Activated naive CD8-positive, alpha-beta T cell treated with anti-CD3 and anti-CD28 coated beads, Interleukin-2, amount 50 U/mL, for 16 hours (primary cell): ENCODE data around the gene PLCG2.
"Not testable (repeated sequence)": the region's sequence is repeated elsewhere in the genome, so short reads cannot be mapped to it uniquely, and the experiment has no call there.

Experiments used
- DNase-seq: peaks from one replicate; pipeline ENCODE4 v3.0.0-alpha.2; 2020; ENCODE audit warnings: low read depth, low spot score

PLCG2 gene

DNA sequence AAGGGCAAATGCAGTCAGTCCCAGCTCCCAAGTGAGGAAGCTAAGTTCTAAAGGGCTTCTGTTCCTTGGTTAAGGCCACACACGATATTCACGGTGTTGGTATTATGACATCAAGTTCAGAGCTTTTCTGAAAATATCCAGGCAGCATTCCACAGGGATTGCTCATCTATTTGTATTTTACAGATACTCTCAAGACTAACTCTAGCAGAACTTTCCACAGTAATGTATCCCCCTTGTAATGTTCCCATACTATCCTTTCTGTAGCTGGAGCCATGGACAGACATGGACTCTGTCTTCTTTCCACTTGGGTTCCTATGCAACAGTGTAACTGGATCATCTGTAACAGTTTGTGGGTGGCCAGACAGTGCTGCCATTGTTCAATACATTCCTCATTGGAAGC is 218.6 kb downstream of the PLCG2 start:
- no peak for DNase-seq

DNA sequence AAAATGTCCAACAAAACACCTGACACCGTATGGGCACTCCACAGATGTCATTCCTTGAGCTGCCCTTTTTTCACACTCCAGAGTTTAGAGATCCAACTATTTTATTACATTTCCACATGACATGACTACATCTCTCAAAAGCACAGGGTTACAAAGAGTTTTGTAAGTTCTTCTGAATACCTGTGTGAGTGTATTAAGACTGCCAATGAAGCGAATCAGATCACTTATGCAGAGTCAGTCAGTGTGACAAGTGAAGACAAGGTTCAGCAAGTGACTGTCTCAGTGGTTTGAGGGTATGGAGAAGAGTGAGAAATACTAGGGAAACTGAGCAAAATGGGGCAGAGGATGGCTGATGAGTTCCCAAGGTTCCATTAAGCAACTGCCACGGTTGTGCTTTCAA is 223.7 kb downstream of the PLCG2 start:
- DNase-seq: no peak

DNA sequence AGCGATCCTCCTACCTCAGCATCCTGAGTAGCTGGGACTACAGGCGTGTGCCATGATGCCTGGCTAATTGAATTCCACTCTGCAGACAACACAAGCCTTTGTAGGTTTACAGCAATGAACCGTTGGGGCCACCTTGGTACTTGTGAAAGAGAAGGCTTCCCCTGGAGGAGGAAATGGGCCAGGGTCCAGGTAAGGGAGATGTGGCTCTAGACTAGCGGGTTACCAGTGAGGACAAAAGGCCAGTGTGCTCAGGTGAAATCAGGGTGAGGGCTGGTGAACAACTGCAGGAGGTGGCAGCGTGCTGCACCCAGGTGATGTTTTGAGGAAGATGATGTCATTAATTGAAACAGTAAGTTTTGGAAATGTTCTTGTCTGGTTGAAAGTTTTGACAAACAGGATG is 225.5 kb downstream of the PLCG2 start:
- DNase-seq: no peak

DNA sequence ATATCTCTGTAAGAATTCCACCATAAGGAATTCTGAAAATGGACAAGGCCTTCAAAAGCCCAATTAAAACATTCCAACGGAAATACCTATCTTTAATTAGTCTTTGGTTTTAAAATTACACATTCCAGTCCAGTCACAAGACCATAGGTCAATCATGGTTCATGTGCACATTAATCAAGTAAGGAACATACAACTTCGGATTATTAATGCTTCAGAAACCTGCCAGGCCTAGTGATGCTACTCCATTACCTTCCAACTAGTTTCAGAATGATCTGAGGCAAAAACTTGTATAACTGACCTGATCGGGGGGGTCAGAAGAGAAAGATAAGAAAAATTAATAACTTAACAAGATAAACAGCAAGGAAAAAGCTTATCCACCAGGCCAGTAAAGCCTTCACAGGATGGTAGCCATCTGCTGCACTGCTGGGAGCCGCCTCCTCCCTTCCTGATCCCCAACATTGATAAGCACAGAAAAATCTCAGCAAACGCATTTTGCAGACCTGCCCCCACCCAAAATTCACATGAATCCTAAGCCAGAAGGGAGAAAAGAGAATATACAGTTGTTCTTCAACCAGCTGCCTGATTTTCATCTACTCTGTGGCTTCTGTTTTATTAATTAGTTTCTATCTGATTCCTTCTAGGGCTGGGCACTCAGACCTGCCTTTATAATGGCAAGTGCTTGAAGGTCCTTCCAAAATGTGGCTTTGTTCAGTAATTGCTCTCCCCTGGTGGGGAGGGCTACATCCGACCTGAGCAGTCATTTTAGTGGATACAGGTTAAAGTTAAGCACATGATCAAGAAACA is 226.1 kb downstream of the PLCG2 start:
- no peak for DNase-seq

DNA sequence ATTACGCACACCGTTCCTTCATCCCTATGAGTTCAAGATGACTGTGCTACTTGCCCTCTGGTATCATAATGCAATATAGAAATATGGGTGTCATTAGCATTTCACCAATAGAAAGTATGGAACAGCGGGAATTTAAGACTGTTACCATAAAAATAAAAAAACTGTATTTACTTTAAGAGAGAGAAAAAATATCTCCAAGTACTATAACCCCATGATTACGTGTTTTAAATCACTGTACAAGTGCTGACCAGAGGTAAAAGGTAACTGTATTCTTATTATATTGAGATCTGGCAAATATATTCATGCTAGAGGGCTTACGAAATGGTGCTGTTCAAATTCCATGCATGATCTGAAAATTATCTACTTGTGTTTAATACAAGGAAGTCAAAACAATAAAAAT is 226.9 kb downstream of the PLCG2 start:
- DNase-seq: no peak

DNA sequence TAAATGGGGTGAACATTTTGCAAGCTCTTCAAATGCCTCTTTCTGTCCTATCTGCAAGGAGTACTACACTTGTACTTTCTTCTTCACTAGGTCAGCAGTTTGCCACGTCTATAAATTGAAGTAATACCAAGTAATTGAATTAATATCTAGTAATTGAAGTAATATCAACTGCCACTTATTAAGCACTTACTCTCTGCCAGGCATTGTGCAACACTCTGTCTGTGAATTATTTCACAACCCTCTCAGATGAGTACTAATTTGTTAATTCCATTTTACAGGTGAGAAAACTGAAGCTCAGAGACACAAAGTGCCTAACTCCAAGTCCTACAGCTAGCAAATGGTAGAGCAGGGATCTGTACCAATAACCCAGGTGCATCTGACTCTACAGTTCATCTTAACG is 228.1 kb downstream of the PLCG2 start:
- no peak for DNase-seq

DNA sequence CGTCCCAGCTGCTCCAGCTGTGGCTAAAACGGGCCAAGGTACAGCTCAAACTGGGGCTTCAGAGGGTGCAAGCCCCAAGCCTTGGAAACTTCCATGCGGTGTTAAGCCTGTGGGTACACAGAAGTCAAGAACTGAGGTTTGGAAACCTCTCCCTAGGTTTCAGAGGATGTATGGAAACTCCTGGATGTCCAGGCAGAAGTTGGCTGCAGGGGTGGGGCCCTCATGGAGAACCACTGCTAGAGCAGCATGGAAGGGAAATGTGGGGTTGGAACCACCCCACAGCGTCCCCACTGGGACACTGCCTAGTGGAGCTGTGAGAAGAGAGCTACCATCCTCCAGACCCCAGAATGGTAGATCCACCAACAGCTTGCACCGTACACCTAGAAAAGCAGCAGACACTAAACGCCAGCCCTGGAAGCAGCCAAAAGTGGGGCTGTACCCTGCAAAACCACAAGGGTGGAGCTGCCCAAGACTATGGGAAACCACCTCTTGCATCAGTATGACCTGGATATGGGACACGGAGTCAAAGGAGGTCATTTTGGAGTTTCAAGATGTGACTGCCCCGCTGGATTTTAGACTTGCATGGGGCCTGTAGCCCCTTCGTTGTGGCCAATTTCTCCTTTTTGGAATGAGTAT is 230.0 kb downstream of the PLCG2 start:
- DNase-seq: no peak

DNA sequence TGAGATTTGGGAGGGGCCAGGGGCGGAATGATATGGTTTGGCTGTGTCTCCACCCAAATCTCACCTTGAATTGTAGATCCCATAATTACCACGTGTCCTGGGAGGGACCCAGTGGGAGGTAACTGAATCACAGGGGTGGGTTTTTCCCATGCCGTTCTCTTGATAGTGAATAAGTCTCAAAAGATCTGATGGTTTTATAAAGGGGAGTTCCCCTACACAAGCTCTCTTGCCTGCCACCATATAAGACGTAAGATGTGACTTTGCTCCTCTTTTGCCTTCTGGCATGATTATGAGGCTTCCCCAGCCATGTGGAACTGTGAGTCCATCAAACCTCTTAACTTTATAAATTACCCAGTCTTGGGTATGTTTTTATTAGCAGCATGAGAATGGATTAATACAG is 230.7 kb downstream of the PLCG2 start:
- DNase-seq: not testable (repeated sequence)

DNA sequence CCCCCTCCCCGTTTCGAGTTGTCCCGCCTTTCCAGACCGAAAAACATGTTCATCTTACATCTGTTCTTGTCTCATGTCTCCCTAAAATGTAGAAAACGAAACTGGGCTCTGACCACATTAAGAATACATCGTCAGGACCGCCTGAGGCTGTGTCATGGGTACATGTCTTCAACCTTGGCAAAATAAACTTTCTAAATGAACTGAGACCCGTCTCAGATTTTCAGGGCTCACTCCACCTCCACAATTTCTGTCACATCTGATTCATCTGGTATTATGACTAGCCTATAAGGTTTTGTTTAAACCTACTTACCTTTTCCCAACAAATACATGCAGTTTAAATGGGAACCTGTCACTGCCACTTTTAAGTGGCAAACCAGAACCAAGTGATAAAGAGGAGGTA is 231.6 kb downstream of the PLCG2 start:
- no peak for DNase-seq

DNA sequence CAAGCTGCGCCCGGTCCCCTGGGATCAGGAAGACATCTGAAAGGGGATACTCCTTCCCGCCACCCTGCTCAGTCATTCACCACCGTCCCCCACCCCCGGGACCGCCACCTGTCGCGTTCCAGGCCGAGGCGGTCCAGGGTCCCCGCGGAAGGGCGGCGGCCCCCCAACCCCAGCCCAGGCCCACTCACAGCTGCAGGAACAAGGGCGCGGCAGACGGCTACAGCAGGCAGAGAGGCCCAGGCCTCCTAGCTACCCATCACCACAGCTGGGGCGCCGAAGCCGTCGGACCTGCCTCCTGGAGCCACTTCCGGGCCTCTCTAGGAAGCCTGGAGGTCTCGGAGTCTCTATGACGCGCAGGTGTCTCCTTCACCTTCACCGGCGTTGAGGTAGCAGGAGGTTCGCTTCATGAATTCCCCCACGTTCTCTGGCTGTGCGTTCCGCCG is 232.1 kb downstream of the PLCG2 start, which contains the start of gene SDR42E1:
Gene SDR42E1 (minus strand): TSS at position 272 of the 443 bp plus-strand sequence. CDS start 10,612 bp downstream, outside the sequence.
- no peak for DNase-seq
